ENCODE data around the gene COL21A1.

COL21A1 gene

DNA sequence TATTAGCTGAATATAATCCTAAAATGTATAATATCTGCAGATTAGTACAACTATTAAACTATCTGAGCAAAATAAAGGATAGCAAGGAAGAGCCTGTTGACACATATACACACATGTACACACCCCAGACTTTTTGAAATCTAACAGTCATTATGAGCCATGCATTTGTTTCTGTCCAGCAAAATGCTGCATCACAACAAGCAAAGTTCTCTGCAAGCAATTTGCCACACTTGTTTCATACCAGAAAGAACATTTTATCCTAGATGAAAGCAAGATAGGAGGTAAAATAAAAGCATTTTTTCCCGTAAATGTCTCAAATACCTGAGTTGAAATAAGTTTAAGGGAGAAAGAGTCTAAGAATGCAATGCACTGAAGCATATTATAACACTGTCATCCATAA lies 145.2 kb downstream of the COL21A1 start:
- DNase-seq: no peak

DNA sequence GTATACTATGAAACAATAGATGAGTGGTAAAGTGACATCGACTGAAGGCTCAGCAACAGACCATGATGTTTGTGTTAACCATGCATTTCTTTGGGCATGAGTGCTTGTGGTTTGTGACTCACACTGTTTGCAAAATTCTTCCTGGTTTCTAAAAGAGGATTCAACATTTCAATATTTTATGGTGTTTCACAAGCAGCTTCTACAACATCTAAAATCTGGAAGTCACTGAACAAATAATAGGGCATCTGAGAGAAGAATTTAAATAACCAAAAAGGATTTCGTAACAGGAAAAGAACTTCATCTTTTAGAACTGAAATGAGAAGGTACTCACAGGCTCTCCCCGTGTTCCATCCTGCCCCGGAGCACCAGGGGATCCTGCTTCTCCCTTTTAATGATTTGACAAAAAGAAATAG lies 146.2 kb downstream of the COL21A1 start:
- DNase-seq: no peak

DNA sequence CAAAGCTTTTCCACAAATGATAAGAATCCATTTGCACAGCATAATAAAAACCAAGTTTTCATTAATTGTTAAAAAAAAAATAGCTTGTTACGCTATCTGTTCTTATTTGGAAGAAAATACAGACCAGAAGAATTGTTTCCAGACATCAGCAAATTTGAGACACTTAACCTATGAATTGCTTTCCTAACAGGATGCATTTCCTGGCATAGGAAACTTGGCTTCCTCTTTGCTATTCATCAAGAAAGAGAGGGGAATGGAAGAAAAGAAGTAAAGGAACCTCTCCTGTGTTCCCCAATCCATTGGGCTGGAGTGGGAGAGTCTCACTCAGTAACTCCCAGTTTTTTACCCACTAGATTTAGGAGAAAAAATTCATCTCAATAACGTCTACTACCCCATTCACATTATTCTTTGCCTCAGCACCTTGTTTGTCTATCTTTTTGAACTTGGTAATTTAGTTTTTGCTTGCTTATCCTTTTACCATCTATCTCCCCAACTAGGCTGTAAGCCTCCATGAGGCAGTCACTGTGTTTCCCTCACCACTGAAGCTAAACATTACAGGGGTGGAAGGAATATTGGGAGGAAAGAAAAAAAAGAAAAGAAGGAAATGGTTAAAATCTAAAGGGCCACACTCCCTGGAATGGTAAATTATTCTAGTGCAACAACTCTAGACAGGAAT lies 150.3 kb downstream of the COL21A1 start:
- DNase-seq: no peak

DNA sequence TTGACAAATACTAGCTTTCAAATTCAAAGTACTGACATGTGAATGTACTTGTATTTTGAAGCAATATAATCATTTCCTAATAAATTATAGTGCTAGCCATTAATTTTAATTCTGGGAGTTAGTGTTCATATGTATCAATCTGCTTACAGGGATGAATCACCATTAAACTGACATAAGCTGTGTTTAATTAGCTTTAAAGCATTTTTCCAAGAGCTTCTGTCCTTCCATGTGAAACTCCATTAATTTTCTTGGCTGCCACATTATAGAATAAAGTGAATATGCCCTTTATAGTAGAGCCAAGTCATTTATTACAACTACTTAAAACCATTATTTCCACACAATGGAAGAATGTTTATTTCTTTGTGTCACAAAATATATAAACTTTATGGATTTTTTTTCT lies 150.8 kb downstream of the COL21A1 start:
- DNase-seq: no peak

DNA sequence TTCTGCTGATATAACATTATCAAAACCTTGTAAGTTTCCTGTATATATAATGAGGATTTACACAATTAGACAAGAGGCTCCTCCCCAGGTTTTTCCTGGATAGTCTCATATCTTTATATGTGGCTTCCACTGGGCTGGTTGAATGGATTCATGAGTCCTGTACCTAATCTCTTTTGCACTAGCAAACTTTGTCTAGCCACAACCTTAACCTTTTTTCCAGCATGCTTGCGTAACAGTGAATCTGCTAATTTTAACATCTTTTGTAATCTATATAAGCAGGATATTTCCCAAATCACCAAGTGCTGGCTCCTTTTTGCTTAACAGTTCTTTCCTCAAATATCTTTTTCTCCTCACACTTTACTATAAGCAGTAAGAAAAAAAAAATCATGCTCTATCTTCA lies 153.6 kb downstream of the COL21A1 start:
- DNase-seq: no peak

DNA sequence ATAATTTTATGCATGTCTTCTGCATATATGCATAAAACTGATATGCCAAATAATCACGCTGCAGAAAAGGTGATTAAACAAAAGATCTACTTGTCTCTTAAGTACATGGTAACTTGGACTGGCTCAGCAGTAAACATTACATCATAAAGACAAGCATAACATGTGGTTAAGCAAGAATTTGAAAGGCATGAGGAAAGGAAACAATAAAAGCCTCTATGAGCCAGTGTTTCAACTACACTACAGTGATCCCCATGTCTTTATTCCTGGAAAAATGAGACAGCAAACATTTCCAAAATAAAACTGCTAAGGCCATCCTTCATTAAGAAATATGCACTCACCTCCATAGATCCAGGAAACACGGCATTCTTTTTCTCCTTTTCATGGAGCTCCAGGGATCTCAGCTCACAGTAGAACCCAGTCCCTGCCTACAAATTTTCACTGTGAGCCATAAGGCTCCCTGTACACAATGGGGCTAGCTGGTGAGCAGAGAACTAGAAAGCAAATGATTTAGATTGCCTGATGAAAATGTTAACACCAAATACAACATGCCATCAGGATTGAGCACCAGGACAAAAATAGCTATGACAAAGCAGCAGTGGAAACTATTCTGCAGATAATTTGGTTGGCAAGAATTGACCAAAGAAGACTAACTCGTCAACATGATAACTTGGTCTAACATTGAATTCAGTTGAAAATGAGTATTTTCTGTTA lies 156.1 kb downstream of the COL21A1 start:
- no peak for DNase-seq

DNA sequence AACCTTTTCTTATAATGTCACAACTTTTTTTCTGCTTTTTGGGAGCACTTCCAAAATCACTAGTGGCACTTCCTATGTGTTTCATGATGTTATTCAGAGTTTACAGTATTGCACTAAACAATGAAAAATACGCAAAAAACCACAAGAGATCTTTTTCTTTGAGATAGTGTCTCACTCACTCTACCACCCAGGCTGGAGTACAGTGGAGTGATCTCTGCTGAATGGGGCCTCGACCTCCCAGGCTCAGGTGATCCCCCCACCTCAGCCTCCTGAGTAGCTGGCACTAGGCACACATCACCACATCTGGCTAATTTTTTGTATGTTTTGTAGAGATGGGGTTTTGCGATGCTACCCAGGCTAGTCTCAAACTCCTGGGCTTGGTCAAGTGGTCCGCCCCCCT lies 158.7 kb downstream of the COL21A1 start:
- no peak for DNase-seq

DNA sequence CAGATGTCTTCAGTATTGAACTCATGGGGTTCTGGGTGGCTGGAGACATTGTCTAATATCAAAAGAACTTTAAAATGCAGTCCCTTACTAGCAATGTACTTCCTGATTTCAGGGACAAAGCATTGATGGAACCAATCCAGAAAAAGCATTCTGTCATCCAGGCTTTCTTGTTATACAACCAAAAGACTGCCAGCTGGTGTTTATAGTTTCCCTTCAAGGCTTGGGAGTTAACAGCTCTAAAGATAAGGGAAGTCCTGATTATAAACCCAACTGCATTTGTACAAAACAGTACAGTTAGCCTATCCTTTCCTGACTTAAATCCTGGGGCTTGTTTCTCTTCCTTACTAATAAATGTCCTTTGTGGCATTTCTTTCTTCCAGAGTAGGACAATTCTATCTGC lies 160.0 kb downstream of the COL21A1 start:
- no peak for DNase-seq

DNA sequence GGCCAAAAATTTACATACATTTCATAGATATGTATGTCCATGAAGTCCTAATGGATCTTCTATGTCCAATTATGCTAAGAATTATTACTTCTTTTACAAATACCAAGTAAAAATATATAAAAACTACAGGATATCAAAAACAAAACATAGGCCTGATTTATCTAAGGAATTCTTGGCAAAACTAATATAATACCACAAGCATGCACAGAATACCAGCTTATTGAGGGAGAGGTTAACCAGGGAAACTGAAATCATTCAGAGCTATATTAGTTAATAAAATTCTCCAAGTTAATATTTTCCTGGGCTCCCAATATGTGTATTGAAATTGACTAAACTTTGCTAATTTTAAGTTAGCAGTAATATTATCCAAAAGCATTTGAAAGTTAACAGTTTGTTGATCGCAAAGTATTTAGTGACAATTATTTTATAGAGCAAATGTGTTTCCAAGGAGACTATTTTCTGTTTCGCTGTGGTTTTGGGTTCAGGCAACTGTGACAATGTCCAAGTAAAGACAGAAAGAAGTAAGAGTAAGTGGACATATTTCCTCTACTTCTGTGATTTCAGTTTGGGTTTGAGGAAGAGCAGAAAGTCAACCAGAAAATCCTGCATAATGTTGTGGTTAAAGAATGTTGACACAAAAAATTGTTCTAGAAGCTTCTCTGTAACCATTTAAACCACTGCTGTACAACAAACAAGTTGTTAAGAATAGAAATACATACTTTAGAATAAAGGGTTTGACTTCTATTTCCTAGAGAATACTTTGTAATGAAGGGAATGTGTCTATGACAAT lies 167.4 kb downstream of the COL21A1 start:
- DNase-seq: no peak

DNA sequence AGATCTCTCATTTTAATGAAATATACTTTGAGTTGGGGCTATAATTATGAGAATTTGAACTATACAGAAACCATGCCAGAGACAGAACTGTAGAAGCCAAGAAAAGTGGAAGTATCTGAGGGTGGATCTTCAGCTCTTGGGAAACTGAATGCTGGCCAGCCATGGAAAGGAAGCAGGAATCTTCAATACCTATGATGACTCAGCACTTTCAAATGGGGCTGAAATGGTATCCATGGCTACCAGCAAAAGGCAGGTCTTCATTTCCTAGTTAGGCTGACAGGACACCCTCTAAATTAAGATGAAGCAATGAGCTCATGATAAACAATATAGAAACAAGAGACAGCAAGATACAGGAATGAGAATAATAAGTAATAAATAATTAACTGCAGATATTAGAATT lies 171.3 kb downstream of the COL21A1 start:
- no peak for DNase-seq

DNA sequence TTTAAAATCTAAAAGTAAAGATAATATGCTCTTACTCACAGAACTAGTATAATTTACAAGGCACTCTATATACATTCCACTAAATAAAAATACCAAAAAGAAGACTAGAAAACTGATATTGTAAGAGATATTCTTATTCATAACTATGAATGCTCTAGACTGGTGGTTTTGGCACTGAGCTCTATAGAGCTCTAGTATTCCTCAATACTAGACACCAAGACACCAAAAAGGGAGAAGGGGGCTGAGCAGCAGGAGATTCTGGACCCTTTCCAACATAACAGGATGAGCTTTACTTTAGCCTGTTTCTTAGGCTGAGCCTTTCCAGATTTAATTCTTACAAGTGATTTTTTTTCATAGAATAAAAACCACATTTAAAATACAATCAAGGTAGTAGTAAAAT lies 173.6 kb downstream of the COL21A1 start:
- DNase-seq: no peak

DNA sequence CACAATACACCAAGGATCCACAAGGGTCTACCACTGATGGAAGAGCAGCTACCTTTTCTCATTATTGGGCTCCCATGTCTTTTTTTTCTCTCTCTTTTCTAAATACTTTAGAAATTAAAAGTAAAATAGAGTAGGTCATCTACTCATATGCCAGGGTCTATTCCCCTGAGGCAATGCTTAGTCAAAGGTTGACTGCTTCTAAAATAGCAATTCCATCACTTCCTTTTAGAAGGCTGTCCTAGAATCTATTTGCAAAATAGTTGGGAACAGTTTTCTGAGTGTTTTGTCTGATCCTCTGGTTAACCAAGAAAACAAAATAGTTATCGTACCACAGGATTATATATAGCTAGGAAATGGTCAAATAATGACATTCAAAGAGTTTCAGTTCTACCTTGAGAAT lies 174.1 kb downstream of the COL21A1 start:
- no peak for DNase-seq

DNA sequence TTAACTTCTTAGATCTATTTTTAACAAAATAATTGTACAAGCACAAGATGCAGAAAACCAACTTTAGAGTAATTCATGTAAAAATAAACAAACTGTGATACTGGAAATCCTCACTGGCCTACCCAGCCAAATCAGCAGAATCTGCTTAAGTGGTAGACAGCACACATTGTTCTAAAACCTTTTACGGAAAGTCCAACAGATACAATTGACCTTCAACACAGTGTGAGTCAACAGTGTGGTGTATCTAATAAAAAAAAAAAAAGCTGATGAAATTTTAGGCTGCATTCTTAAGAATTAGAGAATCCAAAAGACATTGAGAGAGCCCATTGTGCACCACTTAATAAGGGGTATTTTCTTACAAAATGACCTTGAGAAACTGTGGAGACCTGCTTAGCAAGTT lies 174.5 kb downstream of the COL21A1 start:
- DNase-seq: no peak

DNA sequence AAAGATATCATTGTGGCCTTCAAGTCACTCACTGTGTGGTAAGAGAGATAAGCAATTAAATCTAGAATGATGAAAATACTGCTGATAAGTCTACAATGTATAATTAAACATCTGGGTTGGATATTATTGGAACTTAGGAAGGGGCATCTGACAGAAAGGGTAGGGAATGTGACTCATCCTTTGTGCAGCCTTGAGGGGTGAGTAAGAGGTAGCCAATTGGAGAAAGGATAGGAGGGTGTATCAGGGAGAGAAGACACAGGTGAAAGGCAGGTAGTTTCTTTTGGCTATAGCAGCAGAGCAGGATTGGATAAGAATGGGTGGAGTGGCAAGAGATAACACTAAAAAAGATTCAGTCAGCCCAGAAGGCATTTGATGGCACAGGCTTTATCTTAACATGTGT lies 182.0 kb downstream of the COL21A1 start:
- no peak for DNase-seq

DNA sequence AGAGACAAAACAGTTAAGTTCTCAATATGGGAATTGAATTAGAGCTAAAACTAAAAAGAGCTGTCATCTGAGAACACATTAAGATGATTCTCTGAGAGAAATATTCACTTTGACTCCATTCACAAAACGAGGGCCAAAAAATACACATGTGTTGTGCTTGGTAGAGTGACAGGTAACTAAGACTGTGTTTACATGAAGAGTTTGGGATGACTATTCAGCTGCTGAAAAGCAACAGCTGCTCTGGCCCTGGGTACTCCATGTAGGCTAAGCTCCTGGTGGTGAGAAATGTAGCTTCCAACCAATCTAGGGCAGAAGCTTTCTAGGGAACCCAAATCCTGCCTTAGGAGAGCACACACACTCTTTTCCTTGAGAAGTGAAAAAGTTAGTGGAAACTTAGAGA lies 184.5 kb downstream of the COL21A1 start:
- DNase-seq: no peak

DNA sequence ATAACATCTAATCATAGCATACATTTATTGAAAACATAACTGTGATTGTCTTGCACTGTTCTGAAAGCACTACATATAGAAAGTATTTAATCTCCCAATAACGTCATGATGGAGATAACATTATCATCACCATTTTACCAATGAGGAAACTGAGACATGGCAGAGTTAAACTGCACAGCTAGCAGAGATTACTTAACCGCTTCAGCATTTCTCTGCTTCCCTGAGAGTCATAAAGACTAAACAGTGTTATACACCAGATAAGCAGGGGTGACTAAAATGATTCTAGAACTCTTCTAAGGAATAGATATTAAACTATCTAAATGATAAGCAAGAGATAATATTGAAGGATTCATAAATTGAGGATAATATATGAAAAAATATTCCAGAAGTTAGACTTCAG lies 188.7 kb downstream of the COL21A1 start:
- no peak for DNase-seq

DNA sequence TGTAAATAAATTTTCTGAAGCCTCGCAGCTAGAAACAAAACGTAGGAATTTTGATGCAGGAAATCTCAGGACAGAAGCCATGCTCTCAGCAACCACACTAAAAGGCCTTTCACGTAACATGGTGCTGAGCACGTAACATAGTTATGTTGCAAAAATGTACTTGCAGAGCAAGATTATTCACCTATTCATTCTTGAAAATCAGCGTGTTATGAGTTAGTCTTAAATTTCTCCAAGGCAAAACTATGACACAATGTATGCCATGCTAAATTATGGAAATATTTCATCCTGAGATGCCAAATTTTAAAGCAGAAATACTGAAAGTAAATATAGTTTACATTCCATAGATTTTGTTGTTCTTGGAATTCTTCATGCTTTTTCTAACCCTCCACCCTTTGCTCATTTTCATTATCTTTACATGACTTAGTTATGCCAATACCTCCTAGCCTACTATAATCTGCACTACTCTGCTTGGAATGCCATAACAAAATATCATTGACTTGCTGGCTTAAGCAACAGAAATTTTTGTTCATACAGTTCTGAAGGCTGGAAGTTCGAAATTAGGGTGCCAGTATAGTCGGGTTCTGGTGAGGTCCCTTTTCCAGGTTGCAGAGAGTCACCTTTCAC lies 192.2 kb downstream of the COL21A1 start:
- no peak for DNase-seq

DNA sequence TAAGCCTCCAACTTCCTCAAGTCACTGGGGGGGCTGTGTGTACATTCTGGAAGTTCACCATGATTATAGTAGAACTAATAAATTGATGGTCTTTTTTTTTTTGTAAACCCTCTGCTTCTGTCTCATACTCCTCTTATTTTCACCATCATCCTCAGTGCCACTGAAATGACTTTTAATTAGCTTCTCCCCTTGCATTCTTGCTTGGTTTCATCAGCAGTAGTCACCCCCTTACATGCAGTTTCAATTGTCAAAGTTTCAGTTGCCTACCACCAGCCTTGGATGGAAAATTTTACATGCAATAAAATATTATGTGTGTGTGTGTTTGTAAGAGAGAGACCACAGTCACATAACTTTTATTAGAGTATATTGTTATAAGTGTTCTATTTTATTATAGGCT lies 196.2 kb downstream of the COL21A1 start:
- DNase-seq: no peak

DNA sequence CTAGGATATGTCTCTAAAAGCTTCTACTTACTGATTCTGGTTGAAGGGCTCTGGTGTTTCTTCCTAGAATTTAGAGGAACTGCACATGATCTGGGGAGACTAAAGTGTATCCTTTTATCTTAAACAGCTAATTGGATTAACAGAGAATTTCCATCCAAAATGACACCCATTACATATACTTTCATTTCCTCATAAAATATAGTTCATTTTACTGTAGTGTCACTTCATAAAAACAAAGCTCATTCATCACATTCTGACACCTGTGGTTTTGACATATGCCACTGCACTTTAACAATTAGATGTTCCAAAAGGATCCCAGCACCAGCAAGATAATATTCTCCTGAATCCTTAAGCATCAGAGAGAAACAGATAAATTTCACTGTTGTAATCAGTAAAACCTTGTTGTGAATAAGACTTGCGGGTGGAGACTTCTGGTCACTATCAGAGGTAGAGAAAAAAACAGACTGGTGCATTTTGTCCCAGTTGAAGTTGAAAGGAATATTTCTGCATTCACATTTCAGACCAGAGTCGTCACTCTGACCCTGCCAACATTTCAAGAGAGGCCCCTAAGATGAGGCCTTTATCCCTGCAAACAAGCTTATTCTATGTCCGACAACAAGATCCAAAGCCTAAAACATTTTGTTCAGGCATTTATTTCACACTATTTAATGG lies 196.7 kb downstream of the COL21A1 start:
- DNase-seq: no peak

DNA sequence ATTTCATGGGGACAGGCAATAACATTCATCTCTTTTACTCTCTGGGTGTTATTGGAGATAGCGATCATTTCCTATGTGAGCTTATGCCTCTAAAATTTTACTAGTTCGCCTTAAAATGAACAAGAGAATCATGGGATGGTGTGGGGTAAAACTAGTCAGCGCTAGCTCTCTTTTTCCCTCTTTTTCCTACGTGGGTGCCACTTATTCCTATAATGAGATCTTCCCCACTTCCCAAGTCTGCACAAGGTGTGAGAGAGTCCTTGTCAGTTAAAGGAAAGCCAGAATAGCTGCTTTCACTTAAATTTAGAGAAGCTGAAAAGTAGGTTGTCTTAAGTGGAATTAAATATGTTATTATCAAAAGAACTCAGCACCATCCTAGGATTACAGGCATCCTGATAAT lies 198.8 kb downstream of the COL21A1 start:
- no peak for DNase-seq

DNA sequence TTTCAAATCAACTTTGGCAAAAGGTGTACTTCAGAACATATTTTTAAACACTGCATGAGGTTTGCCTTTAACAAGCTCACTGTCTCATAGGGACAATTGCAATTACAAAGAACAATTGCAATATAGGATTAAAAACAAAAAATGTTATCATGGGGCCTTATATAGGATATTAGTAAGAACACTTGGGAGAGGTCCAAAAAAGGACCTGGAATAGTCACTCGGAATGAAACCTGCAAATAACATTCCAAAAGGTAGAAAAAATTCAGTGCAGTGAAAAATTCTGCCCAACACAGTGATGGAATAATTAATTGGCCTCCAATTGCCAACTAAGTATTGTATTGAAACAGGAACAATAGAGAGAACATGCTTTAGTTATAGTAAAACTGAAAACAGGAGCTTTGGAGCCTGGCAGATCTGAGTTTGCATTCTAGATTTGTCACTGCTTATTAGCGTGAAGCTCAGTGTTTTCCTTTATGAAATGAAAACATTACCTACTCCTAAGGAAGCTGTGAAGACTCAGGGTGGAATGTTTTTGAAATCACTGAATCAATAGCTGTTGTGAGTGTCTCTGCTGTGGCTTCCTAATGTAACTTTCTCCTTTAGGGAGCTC lies 199.3 kb downstream of the COL21A1 start:
- no peak for DNase-seq

DNA sequence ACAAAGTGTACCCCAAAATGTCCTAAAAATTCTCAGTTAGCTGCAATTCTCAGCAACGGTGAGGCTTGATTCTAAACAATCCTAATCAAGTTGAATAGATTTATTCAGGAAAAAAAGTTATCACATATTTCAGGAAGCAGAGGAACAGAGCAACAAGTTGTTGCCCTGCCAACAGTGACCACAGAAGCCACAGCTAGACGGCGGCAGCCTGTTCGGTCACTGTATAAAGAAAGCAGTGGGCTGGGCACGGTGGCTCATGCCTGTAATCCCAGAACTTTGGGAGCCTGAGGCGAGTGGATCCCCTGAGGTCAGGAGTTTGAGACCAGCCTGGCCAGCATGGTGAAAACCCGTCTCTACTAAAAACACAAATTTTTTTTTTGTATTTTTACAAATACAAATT lies 200.8 kb downstream of the COL21A1 start:
- peak; percentile 73 for DNase-seq

DNA sequence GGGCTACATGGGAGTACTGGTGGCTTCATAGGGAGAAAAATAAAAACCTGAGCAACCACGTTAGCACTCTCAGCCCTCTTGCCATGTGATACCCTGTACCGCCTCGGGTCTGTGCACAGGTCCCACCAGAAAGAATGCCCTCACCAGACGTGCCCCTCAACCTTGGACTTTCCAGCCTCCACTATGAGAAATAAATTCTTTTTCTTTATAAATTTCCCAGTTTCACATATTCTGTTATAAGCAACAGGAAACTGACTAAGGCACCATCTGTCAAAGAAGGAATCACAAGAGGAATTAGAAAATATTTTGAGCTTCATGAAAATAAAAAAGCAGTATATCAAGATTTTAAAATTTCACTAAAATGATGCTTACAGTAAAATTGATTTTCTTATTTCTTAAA lies 203.6 kb downstream of the COL21A1 start:
- DNase-seq: no peak
